Esophagus (tissue), 2 donors: Measurements from ENCODE around the gene KMT2E. TPM values are rescaled to one million over a fixed set of nuclear protein-coding genes. Genes with fewer than 3 reads are reported as not detected.

Experiments
- H3K27ac ChIP-seq, 2 donors: one replicate each; pipeline ENCODE4 v1.5.1; 2013; ENCODE audit warnings: low read depth in 2 of 2, mild to moderate bottlenecking in 2 of 2, inconsistent platforms in 1 of 2, low read length in 1 of 2, moderate library complexity in 1 of 2
- H3K27me3 ChIP-seq, 2 donors: one replicate each; pipeline ENCODE4 v1.6.1; 2013; ENCODE audit warnings: low read length in 2 of 2, control low read depth in 1 of 2, mild to moderate bottlenecking in 1 of 2; ENCODE audit not compliant: insufficient read depth in 2 of 2, control insufficient read depth in 1 of 2
- H3K36me3 ChIP-seq, 2 donors: one replicate each; pipeline ENCODE4 v1.6.1; 2013; ENCODE audit warnings: low read length in 1 of 2; ENCODE audit not compliant: control insufficient read depth in 2 of 2, insufficient read depth in 2 of 2
- H3K4me1 ChIP-seq, 2 donors: one replicate each; pipeline ENCODE4 v1.6.1; 2013; ENCODE audit warnings: low read length in 1 of 2; ENCODE audit not compliant: control insufficient read depth in 2 of 2, insufficient read depth in 2 of 2
- H3K4me3 ChIP-seq, 2 donors: one replicate each; pipeline ENCODE4 v1.5.1; 2013; ENCODE audit warnings: low read length in 2 of 2, mild to moderate bottlenecking in 2 of 2, low read depth in 1 of 2, moderate library complexity in 1 of 2
- H3K9me3 ChIP-seq, 2 donors: one replicate each; pipeline ENCODE4 v1.6.1; 2013; ENCODE audit warnings: mild to moderate bottlenecking in 2 of 2, low read depth in 1 of 2, low read length in 1 of 2, moderate library complexity in 1 of 2; ENCODE audit not compliant: control insufficient read depth in 2 of 2, insufficient read depth in 1 of 2
- WGBS, 2 donors: extraction: QIAGEN DNeasy Blood & Tissue Kit; methylation state at CpG; one replicate each; pipeline ENCODE4 v1.1.7; 2013; 5-methylcytosine and 5-hydroxymethylcytosine counted together
- polyA plus RNA-seq, 2 donors: library from polyadenylated mRNA; stranded (reverse); fragments of 200-250 nt; gene quantifications; one replicate each; pipeline ENCODE4 v1.2.3, GENCODE V29; 2013
- donor health status: healthy with polysubstance abuse.
- donor health status: Bipolar disorder and iron deficiency.

KMT2E gene
- polyA plus RNA-seq, 2 donors, result 10.8 to 15.0 TPM

GRCh38 chr7:105106473-105106872 lies 92.5 kb downstream of the KMT2E start:
- Histone ChIP-seq H3K9me3 (no peaks in the 10 kb centered on the region), H3K36me3 (peaks cover 0 to 16% of the 10 kb centered on the region in 2 donors), H3K4me1 (no peaks in the 10 kb centered on the region), H3K27me3 (no peaks in the 10 kb centered on the region), H3K4me3 (no peak overlapping the region), H3K27ac (no peak overlapping the region)
- 86 to 88% methylated on average over 6 of the region's 6 CpGs for WGBS, 2 donors

GRCh38 chr7:105107458-105107857 lies 93.5 kb downstream of the KMT2E start:
- Histone ChIP-seq H3K36me3 (peaks cover 7 to 22% of the 10 kb centered on the region in 2 donors), H3K27me3 (no peaks in the 10 kb centered on the region), H3K4me3 (no peak overlapping the region), H3K4me1 (no peaks in the 10 kb centered on the region), H3K27ac (no peak overlapping the region), H3K9me3 (no peaks in the 10 kb centered on the region)
- 90% methylated on average over 9 of the region's 9 CpGs for whole genome bisulfite sequencing, 2 donors

GRCh38 chr7:105112440-105113418 lies 98.7 kb downstream of the KMT2E start:
- Histone ChIP-seq H3K9me3 (no peaks in the 10 kb centered on the region), H3K4me3 (no peak overlapping the region), H3K27me3 (no peaks in the 10 kb centered on the region), H3K4me1 (no peaks in the 10 kb centered on the region), H3K36me3 (peaks cover 11 to 21% of the 10 kb centered on the region in 2 donors), H3K27ac (no peak overlapping the region)
- 78 to 84% methylated on average over 11 of the region's 11 CpGs for WGBS, 2 donors

- H3K27ac ChIP-seq, result no peak overlapping the region
- no peaks in the 10 kb centered on the region for H3K4me1 ChIP-seq
- WGBS, 2 donors, result 75 to 77% methylated on average over 9 of the region's 9 CpGs
- no peaks in the 10 kb centered on the region for H3K9me3 ChIP-seq
- peaks cover under 1 to 2% of the 10 kb centered on the region in 2 donors for H3K36me3 ChIP-seq
- no peaks in the 10 kb centered on the region for H3K27me3 ChIP-seq
- H3K4me3 ChIP-seq, result no peak overlapping the region
These were observed 104.9 kb downstream of the KMT2E start for GRCh38 chr7:105118612-105119600.

GRCh38 chr7:105122619-105123018 lies 108.6 kb downstream of the KMT2E start:
- 69 to 70% methylated on average over 8 of the region's 8 CpGs for WGBS, 2 donors
- Histone ChIP-seq H3K9me3 (no peaks in the 10 kb centered on the region), H3K27ac (no peak overlapping the region), H3K4me3 (no peak overlapping the region), H3K36me3 (peaks cover 3 to 13% of the 10 kb centered on the region in 2 donors), H3K4me1 (no peaks in the 10 kb centered on the region), H3K27me3 (no peaks in the 10 kb centered on the region)

- Histone ChIP-seq H3K9me3 (no peaks in the 10 kb centered on the region), H3K4me1 (no peaks in the 10 kb centered on the region), H3K4me3 (no peak overlapping the region), H3K27me3 (no peaks in the 10 kb centered on the region), H3K36me3 (peaks cover 3 to 13% of the 10 kb centered on the region in 2 donors), H3K27ac (no peak overlapping the region)
- 92 to 95% methylated on average over 12 of the region's 12 CpGs for WGBS, 2 donors
These were observed 111.7 kb downstream of the KMT2E start for GRCh38 chr7:105125745-105126144.

- WGBS, 2 donors, result 76 to 83% methylated on average over 4 of the region's 4 CpGs
- no peaks in the 10 kb centered on the region for H3K4me1 ChIP-seq
- H3K36me3 ChIP-seq, result peaks cover 3 to 13% of the 10 kb centered on the region in 2 donors
These were observed 112.5 kb downstream of the KMT2E start for GRCh38 chr7:105126436-105126975.

GRCh38 chr7:105127179-105127578 lies 113.2 kb downstream of the KMT2E start:
- H3K36me3 ChIP-seq, result peaks cover 3 to 16% of the 10 kb centered on the region in 2 donors
- H3K27me3 ChIP-seq, result no peaks in the 10 kb centered on the region
- H3K4me1 ChIP-seq, result peaks cover 0 to 3% of the 10 kb centered on the region in 2 donors
- no peaks in the 10 kb centered on the region for H3K9me3 ChIP-seq
- WGBS, 2 donors, result 83 to 85% methylated on average over 8 of the region's 8 CpGs
- no peak overlapping the region for H3K27ac ChIP-seq
- H3K4me3 ChIP-seq, result no peak overlapping the region

More at GRCh38 chr7:105126436-105126975, 112.5 kb downstream of the KMT2E start:
- Histone ChIP-seq H3K27me3 (no peaks in the 10 kb centered on the region), H3K9me3 (no peaks in the 10 kb centered on the region), H3K4me3 (no peak overlapping the region), H3K27ac (no peak overlapping the region)

- Histone ChIP-seq H3K27ac (no peak overlapping the region), H3K4me1 (peaks cover 0 to 3% of the 10 kb centered on the region in 2 donors), H3K4me3 (no peak overlapping the region), H3K27me3 (no peaks in the 10 kb centered on the region), H3K9me3 (no peaks in the 10 kb centered on the region), H3K36me3 (peaks cover 0 to 21% of the 10 kb centered on the region in 2 donors)
- WGBS, 2 donors, result 91 to 93% methylated on average over 5 of the region's 5 CpGs
These were observed 116.0 kb downstream of the KMT2E start for GRCh38 chr7:105130048-105130447.
